ENCODE results near the gene PRPS1.
A peak's percentile ranks its signal among the peaks of the same experiment; 100 is the strongest.
"Not testable (repeated sequence)": the region's sequence is repeated elsewhere in the genome, so short reads cannot be mapped to it uniquely, and the experiment has no call there.

PRPS1 gene

GRCh38 chrX:107674480-107675364, 46.4 kb downstream of the PRPS1 start:
- DNase-seq (ENCODE audit: low read depth in 2 of 2, low spot score in 1 of 2): peak in 1 of 2 donors; percentile 26

- no peak for DNase-seq (ENCODE audit: low read depth in 2 of 2, low spot score in 1 of 2)
Observed at GRCh38 chrX:107675365-107675654, 47.0 kb downstream of the PRPS1 start.

- no peak for DNase-seq (ENCODE audit: low read depth in 2 of 2, low spot score in 1 of 2)
Observed at GRCh38 chrX:107675823-107676555, 47.7 kb downstream of the PRPS1 start.

- DNase-seq (ENCODE audit: low read depth in 2 of 2, low spot score in 1 of 2): no peak
Observed at GRCh38 chrX:107676559-107677378, 48.5 kb downstream of the PRPS1 start.

- no peak for DNase-seq (ENCODE audit: low read depth in 2 of 2, low spot score in 1 of 2)
Observed at GRCh38 chrX:107677501-107677901, 49.2 kb downstream of the PRPS1 start.

GRCh38 chrX:107677909-107678308, 49.6 kb downstream of the PRPS1 start:
- DNase-seq (ENCODE audit: low read depth in 2 of 2, low spot score in 1 of 2): no peak

GRCh38 chrX:107678957-107679740, 50.8 kb downstream of the PRPS1 start:
- DNase-seq (ENCODE audit: low read depth in 2 of 2, low spot score in 1 of 2): peak in 1 of 2 donors; percentile 23

- no peak for DNase-seq (ENCODE audit: low read depth in 2 of 2, low spot score in 1 of 2)
Observed at GRCh38 chrX:107682256-107682655, 53.9 kb downstream of the PRPS1 start.

- DNase-seq (ENCODE audit: low read depth in 2 of 2, low spot score in 1 of 2): no peak
Observed at GRCh38 chrX:107683124-107683895, 55.0 kb downstream of the PRPS1 start.

- DNase-seq (ENCODE audit: low read depth in 2 of 2, low spot score in 1 of 2): no peak
Observed at GRCh38 chrX:107683931-107684330, 55.6 kb downstream of the PRPS1 start.

GRCh38 chrX:107684956-107685385, 56.7 kb downstream of the PRPS1 start:
- no peak for DNase-seq (ENCODE audit: low read depth in 2 of 2, low spot score in 1 of 2)

GRCh38 chrX:107685586-107685985, 57.3 kb downstream of the PRPS1 start:
- DNase-seq (ENCODE audit: low read depth in 2 of 2, low spot score in 1 of 2): not testable (repeated sequence)

GRCh38 chrX:107686026-107686425, 57.7 kb downstream of the PRPS1 start:
- no peak for DNase-seq (ENCODE audit: low read depth in 2 of 2, low spot score in 1 of 2)

GRCh38 chrX:107686792-107687191, 58.5 kb downstream of the PRPS1 start:
- DNase-seq (ENCODE audit: low read depth in 2 of 2, low spot score in 1 of 2): no peak

- no peak for DNase-seq (ENCODE audit: low read depth in 2 of 2, low spot score in 1 of 2)
Observed at GRCh38 chrX:107687445-107687844, 59.1 kb downstream of the PRPS1 start.

GRCh38 chrX:107691024-107691448, 62.7 kb downstream of the PRPS1 start:
- DNase-seq (ENCODE audit: low read depth in 2 of 2, low spot score in 1 of 2): no peak

GRCh38 chrX:107699616-107700015, 71.3 kb downstream of the PRPS1 start:
- no peak for DNase-seq (ENCODE audit: low read depth in 2 of 2, low spot score in 1 of 2)

GRCh38 chrX:107700317-107700774, 72.0 kb downstream of the PRPS1 start:
- no peak for DNase-seq (ENCODE audit: low read depth in 2 of 2, low spot score in 1 of 2)
